Activated gamma-delta T cell treated with anti-CD3 and anti-CD28 coated beads, Interleukin-2, amount 50 U/mL, for 16 hours (primary cell): ENCODE results near the gene LRRC27.

Experiments
- DNase-seq: peaks from one replicate; pipeline ENCODE4 v3.0.0-alpha.2; 2020; ENCODE audit warnings: low read depth

LRRC27 gene

DNA sequence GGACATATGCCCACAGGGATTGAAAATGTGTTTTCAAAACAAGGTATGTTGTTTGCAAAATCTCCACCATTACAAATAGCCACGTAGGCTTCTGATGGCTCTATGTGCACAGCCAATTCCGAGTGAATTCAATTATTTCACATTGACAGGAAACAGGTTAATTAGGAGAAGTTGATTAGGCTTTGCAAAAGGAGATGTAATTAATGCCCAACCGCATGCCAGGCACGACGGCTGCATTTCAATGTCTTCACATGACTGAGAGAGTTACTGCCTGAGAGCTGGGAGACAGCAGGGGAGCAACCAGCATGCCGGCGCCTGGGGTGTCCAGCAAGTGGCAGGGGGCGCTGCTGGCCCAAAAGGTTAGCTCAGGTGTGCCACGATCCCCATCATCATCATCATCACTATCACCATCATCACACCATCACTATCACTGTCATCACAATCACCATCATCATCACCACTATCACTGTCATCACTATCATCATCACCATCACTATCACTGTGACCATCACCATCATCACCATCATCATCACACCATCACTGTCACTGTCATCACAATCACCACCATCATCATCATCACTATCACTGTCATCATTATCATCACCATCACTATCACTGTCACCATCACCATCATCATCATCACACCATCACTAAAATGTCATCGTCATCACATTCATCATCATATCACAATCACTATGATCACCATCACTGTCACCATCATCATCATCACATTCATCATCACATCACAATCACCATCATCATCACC is 95.2 kb downstream of the LRRC27 start:
- DNase-seq, result no peak

DNA sequence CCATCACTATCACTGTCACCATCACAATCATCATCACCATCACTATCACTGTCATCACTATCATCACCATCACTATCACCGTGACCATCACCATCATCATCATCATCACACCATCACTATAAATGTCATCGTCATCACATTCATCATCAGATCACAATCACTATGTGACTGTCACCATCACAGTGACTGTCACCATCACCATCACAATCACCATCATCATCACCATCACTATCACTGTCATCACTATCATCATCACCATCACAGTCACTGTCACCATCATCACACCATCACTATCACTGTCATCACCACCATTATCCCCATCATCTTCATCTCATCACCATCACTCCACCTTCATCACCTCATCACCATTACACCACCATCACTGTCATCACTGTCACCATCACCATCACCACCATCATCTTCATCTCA is 96.0 kb downstream of the LRRC27 start:
- no peak for DNase-seq

DNA sequence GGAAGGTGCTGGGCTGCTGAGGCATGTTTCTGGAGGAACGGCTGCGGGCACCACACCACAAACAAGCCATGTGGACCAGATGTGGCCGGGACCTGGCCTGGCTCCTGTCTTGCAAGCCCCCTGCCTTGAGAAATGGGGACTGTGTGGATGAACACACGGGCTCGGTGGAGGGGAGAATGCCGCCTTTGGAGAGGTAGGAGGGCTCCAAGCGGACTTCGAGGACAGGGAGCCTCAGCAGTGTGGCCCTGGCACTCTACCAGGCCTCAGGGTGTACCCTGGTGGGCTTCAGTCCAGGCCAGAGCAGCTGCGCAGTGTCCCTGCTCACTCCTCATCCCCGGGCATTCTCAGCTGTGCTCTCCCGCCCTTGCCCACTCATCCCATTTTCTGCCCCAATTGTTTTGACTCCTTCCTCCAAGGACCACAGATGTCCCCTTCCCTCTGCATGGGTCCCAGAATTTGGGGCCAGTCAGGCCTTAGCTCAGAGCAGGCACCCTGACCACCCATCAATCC is 96.5 kb downstream of the LRRC27 start:
- DNase-seq, result no peak
